Measurements from ENCODE around the gene RNMT.
"Not testable (repeated sequence)": the region's sequence is repeated elsewhere in the genome, so short reads cannot be mapped to it uniquely, and the experiment has no call there.

RNMT gene

DNA sequence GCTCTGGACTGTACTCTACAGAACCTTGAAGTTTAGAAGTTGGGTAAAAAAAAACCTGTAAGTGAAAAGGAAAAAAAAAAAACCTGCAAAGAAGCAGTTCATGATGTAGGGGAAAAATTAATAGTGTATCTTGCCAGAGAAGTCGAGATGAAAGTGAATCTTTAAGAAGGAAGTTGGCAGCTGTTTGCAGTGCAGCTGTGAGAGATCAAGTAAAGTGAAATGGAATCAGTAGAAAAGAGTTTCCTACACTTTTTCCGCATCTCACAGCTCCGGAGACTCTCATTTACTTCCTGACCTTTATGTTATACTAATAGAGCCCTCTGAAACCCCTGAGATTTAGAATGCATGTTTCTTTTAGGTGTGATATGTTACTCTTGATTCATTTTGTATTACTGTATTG is 19.2 kb downstream of the RNMT start:
- DNase-seq: no peak

DNA sequence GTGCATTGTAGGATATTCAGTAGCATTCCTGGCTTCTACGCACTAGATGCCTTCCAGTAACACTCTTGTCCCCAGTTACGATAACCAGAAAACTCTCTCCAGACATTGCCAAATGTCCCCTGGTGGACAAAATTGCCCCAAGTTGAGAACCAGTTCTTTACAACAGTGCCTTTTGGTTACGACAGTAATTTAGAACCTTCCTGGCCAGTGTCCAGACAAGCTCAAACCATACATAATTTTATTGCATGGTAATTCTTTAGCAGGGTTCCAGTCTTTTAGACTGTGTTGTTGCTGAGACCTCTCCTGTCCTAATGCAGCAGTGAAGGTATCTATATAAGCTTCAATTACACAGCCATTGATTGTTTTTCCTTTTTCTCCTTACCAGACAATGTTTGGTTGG is 20.2 kb downstream of the RNMT start:
- DNase-seq: no peak

- not testable (repeated sequence) for DNase-seq
Measured at GRCh38 chr18:13751599-13751998, 25.1 kb downstream of the RNMT start.

GRCh38 chr18:13756261-13756660 is 29.8 kb downstream of the RNMT start:
- no peak for DNase-seq

DNA sequence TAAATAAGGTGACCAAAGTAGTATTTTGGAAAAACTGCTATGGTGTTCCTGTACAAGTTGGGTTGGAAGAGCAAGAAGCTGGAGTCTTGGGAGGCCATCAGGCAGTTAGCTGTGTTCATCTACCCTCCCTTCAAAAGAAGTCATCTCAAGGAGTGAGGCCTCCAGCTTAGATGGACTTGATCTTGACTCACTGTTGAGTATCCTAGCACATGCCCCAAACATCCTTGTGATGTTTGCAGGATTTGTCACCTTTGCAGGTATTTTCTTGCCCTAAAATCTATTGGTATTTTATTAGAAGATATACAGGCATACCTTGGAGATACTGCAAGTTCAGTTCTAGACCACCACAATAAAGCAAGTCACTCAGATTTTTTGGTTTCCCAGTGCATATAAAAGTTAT is 30.2 kb downstream of the RNMT start:
- no peak for DNase-seq

GRCh38 chr18:13758622-13759021 is 32.1 kb downstream of the RNMT start:
- DNase-seq: no peak

DNA sequence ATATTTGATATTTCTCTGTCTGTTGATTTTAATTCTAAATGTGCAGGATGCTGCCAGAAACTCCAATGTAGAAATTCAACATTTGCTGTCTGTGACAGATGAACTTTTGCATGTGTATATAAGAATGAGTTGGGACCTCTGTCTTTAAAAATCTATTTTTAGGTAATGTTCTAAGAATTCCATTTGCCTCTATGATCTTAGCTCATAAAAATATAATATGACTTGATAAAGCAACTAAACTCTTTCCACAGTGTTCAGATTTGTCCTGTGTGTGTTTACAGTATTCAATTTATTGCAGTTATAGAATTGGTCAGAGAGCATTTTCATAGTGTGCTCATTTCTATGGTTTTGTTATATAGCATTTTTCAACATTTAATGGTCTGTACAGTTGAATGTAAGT is 33.6 kb downstream of the RNMT start:
- no peak for DNase-seq

- no peak for DNase-seq
Measured at GRCh38 chr18:13762690-13763439, 36.4 kb downstream of the RNMT start.

DNA sequence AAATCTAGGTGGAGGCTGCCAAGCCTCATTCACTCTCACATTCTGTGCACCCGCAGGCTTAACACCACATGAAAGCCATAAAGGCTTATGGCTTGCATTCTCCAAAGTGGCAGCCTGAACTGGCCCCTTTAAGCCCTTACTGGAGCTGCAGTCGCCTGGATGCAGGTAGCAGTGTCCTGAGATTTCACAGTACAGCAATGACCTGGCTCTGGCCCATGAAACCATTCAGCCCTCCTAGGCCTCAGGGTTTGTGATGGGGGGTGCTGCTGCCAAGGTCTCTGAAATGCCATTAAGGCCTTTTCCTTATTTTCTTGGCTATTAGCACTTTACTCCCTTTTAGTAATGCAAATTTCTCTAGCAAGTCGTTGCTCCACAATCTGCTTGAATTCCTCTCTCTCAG is 48.6 kb downstream of the RNMT start:
- no peak for DNase-seq

DNA sequence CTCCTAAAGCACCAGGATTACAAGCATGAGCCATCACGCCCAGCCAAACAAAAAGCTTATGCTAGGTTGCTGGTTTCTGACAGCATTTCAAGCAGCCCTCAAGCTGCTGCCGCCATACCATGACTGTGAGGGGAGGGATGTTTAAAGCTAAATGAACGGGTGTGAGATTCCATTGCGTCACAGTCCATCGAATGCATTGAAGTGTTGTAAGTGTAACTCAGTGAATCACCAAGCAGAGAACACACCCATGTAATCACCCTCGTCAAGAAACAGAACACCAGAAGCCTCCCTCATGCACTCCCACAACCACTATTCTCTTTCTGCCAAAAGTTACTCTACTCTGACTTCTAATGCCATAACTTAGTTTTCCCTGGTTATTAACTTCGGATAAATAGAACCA is 64.7 kb downstream of the RNMT start:
- no peak for DNase-seq

- no peak for DNase-seq
Measured at GRCh38 chr18:13793819-13794218, 67.3 kb downstream of the RNMT start.

DNA sequence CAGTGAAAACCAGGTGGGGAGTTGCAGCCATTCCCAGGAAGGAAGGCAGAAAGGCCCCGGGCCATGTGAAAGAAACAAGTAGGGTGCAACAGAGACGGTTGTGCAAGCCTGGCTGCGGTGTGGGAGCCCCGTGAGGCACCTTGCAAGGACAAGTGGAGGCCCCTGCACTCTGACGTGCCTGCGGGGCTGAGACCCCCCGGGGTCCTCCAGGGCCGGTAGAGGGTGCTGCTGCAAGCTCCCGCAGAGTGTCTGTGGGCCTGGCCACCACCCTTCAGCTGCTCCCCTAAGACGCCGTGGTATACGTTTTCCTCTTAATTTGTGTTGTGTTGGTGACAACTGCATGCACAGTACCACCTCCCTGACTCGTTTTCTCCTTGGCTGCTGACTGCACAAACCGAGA is 70.0 kb downstream of the RNMT start:
- DNase-seq: no peak

GRCh38 chr18:13797157-13797611 is 70.7 kb downstream of the RNMT start:
- DNase-seq: peak; percentile 28

- no peak for DNase-seq
Measured at GRCh38 chr18:13799396-13799795, 72.9 kb downstream of the RNMT start.

GRCh38 chr18:13800505-13801259 is 74.2 kb downstream of the RNMT start:
- DNase-seq: peak; percentile 8

DNA sequence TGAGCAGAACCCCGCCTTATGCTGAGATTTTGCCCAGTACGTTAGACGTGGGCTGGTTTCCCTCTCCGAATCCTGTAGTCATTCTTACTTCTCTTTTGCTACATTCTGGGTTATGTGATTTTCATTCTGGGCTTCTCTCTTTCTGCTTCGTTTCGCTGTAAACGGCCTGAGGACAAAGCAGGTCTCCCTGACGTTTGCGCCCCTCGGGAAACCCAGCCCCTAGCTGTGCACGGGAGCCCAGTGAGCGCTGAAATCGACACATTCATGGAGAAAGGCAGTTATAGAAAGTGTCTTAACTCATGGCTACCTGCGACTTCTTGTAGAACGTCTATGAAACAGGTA is 74.8 kb downstream of the RNMT start:
- no peak for DNase-seq

GRCh38 chr18:13804305-13804704 is 77.8 kb downstream of the RNMT start:
- no peak for DNase-seq

DNA sequence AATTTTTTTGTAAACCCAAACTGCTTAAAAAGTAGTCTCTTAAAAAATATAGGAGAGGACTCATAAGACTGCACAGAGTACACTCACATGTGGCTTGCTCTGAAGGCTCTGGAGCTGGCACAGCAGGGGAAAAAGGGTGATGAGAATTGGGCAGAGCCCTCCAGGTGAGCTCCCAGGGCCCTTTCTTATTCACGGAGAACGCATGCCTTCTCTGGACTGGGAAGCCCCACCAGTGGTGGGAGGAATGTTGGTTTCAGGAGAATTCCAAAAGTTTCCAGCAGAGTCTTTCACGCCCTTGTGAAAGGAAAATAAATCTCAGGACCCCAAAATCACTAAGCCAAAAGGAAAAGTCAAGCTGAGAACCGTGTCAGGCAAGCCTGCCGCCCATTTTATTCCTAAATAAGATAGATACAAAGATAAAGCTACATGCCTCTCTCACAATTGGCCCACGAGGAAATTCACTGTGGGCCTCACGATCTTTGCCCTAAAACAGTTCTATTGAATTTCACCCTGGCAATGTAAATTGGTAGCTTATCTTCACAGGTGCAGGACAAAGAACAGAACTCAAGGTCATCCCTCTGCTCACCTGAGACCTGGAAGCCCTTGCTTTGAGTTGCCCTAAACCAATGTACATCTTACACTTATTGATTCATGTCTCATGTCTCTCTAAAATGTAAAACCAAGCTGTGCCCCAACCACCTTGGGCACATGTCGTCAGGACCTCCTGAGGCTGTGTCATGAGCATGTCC is 82.0 kb downstream of the RNMT start:
- DNase-seq: no peak

DNA sequence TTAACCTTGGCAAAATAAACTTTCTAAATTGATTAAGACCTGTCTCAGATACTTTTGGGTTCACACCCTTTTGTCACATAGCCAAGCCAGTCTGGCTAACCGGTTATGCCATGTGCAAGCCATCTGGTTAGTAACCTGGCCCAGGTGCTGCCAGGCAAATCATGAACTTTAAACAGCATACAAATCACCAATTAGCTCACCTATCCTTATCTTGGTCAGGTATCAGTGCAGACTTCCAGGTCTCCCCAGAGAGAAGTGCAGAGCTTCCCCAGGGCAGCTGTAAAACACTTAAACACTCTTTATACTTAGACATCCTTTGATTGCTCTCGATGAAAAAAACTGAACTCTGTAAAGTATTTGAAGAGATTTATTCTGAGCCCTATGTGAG is 82.6 kb downstream of the RNMT start:
- no peak for DNase-seq

DNA sequence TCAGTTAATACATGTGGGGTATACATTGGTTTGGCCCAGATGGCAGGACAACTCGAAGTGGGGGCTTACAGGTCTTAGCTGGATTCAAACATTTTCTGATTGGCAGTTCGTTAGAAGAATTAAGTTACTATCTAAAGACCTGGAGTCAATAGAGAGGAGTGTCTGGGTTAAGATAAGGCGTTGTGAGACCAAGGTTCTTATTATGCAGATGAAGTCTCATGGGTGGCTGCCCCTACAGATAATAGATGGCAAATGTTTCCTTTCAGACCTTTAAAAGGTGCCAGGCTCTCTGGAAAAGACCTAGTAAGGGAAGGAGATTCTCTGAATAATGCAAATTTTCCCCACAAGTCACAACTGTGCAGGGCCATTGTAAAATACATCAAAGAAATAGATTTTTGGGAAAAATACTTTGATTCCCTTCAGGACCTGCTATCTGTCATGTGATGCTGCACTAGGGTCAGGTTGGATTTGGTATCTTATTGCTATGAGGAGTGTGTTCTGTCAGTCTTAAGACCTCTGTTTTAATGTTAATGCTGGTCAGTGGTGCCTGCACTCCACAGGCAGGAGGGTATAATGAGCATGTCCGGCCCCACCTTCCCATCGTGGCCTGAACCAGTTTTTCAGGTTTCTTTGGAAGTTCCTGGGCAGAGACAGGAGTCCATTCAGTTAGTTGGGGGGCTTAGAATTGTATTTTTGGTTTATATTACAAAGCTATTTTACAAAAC is 83.2 kb downstream of the RNMT start:
- no peak for DNase-seq

DNA sequence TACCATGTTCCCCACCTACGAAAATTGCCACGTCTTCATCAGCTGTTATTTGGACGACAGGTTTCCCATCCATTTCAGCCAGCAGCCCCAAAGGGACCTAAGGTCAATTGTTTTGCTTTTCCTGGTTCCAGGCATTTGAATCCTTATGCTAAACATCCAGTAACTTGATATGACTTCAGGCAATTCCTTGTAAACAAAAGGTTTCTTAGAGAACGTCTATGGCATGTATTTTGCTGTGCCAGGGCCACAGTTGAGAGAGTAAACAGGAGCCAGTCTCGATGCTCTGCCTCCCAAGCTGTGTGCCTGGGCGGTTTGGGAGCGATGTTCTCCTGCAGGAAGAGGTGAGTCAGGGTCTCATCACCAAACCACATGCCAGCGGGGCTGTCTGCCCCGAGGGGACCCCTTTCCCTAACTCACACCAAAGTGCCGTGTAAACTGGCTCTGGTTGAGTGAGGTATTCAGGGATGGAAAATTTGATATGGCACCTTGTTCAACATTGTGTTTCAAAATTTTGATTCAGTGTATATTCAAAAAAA is 84.5 kb downstream of the RNMT start:
- no peak for DNase-seq

DNA sequence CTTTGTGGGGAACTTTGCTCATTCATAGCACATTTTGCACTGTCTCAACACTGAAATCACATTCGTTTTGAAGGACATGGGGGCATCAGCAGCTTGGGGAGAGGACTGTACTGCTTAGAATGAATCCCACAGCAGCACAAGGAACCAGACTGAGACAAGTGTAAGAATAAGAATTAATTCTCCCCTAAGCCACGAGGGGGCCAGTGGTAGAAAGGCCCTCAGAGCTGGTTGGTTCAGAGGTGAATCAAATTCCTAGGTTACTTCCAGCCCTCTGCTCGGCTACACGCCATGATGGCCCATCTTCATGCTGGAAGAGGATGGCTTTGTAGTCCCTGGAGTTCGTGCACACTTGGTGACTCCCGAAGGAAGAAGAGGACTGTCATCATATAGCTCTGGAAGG is 85.5 kb downstream of the RNMT start:
- DNase-seq: no peak
